Endothelial cell of umbilical vein (primary cell): ENCODE measurements around the gene RAPGEF4. TPM values are rescaled to one million over a fixed set of nuclear protein-coding genes. Genes with fewer than 3 reads are reported as not detected.

Experiments
- BruUV-seq: library from RNA; stranded (reverse); fragments of 400-500 nt; replicated peaks from 2 replicates; lab custom pipeline; 2021; lab: Mats Ljungman, UMichigan
- CTCF ChIA-PET: fragments of 300-600, 350-600 bp; sonication (Branson Sonifier 250); formaldehyde crosslinking; loops from one replicate; lab custom pipeline; 2021; ENCODE audit warnings: antibody characterized with exemption, inconsistent platforms; lab: Charles Lee
- POLR2A ChIA-PET: fragments of 300-600, 350-600 bp; sonication (Branson Sonifier 250); formaldehyde crosslinking; loops from one replicate; lab custom pipeline; 2021; ENCODE audit warnings: antibody characterized with exemption, inconsistent platforms; lab: Charles Lee
- DNase-seq: peaks from one replicate; pipeline ENCODE4 v3.0.0-alpha.2; 2011; ENCODE audit warnings: low read depth, low spot score
- FAIRE-seq: peaks from 2 replicates; lab custom pipeline; 2011; peaks lifted over from hg19 to GRCh38; lab: Jason Lieb, UNC
- H2AFZ ChIP-seq: 2 replicates; pipeline ENCODE4 v1.6.0; 2012; ENCODE audit warnings: low read depth, low read length, control low read depth, inconsistent platforms
- H3K27ac ChIP-seq: 2 replicates; pipeline ENCODE4 v1.5.1; 2011; ENCODE audit warnings: low read depth, mild to moderate bottlenecking, control low read depth, low read length, moderate library complexity; ENCODE audit not compliant: insufficient read depth
- H3K27me3 ChIP-seq, 2 experiments: 2 replicates each; pipeline versions ENCODE4 v1.6.0 to v1.6.1; 2011; ENCODE audit warnings: low read length in 2 of 2, mixed read lengths in 1 of 2; ENCODE audit not compliant: control insufficient read depth in 2 of 2, insufficient read depth in 2 of 2
- H3K36me3 ChIP-seq, 2 experiments: 2 replicates in 1 of 2; 3 replicates in 1 of 2; pipeline ENCODE4 v1.5.1; 2011; ENCODE audit warnings: low read length in 2 of 2, mild to moderate bottlenecking in 1 of 2, moderate library complexity in 1 of 2; ENCODE audit not compliant: control insufficient read depth in 2 of 2, insufficient read depth in 2 of 2; ENCODE audit errors: extremely low read depth in 1 of 2
- H3K4me1 ChIP-seq: 3 replicates; pipeline ENCODE4 v1.5.1; 2011; ENCODE audit warnings: mild to moderate bottlenecking, low read length; ENCODE audit not compliant: control insufficient read depth, insufficient read depth; ENCODE audit errors: extremely low read depth
- H3K4me2 ChIP-seq: 2 replicates; pipeline ENCODE4 v1.6.1; 2011; ENCODE audit warnings: low read length, control low read depth, mixed read lengths; ENCODE audit not compliant: insufficient read depth
- H3K4me3 ChIP-seq, 3 experiments: fragments of 200-600 bp in 1 of 3; sonication (generic), shearing (Covaris generic) in 1 of 3; replicated peaks in 1 of 3; 2 replicates each; pipeline ENCODE4 v1.5.1; 2011 to 2016; ENCODE audit warnings: control low read depth in 3 of 3, low read length in 3 of 3, mild to moderate bottlenecking in 2 of 3, inconsistent platforms in 1 of 3, low read depth in 1 of 3, moderate library complexity in 1 of 3; ENCODE audit not compliant: insufficient read depth in 1 of 3
- H3K79me2 ChIP-seq: 2 replicates; pipeline ENCODE4 v1.6.0; 2012; ENCODE audit warnings: low read length, inconsistent platforms; ENCODE audit not compliant: control insufficient read depth, insufficient read depth
- H3K9ac ChIP-seq: replicated peaks from 2 replicates; pipeline ENCODE3; 2011; ENCODE audit warnings: low read length, control low read depth; ENCODE audit not compliant: insufficient read depth; ENCODE audit errors: extremely low read depth
- H3K9me1 ChIP-seq: replicated peaks from 3 replicates; pipeline ENCODE4 v1.6.0; 2011; ENCODE audit warnings: mild to moderate bottlenecking, low read length; ENCODE audit not compliant: control insufficient read depth, insufficient read depth; ENCODE audit errors: extremely low read depth
- H3K9me3 ChIP-seq: replicated peaks from 2 replicates; pipeline ENCODE4 v1.5.1; 2012; ENCODE audit warnings: low read length, inconsistent platforms; ENCODE audit not compliant: control insufficient read depth, insufficient read depth
- H4K20me1 ChIP-seq: replicated peaks from 2 replicates; pipeline ENCODE3; 2011; ENCODE audit warnings: mild to moderate bottlenecking, low read length; ENCODE audit not compliant: control insufficient read depth, insufficient read depth; ENCODE audit errors: extremely low read depth
- CTCF ChIP-seq, 2 donors: IDR thresholded peaks; 1 replicate in 1 of 2; 2 replicates in 1 of 2; pipeline ENCODE4 v1.5.1; 2011; ENCODE audit warnings: low read length in 2 of 2, mild to moderate bottlenecking in 2 of 2, moderate library complexity in 2 of 2, control low read depth in 1 of 2, inconsistent platforms in 1 of 2, low read depth in 1 of 2; ENCODE audit not compliant: insufficient read depth in 1 of 2; ENCODE audit errors: extremely low read depth in 1 of 2
- EZH2 ChIP-seq: IDR thresholded peaks from 2 replicates; pipeline ENCODE4 v1.6.1; 2012; ENCODE audit warnings: borderline replicate concordance, low read depth, mild to moderate bottlenecking, moderate library complexity, low read length, inconsistent platforms; ENCODE audit not compliant: severe bottlenecking
- FOS ChIP-seq: IDR thresholded peaks from 2 replicates; pipeline ENCODE4 v1.6.1; 2011; ENCODE audit warnings: mild to moderate bottlenecking, low read length, moderate library complexity, borderline replicate concordance; ENCODE audit not compliant: insufficient read depth
- GATA2 ChIP-seq: IDR thresholded peaks from 2 replicates; pipeline ENCODE4 v1.7.0; 2011; ENCODE audit warnings: low read depth, mild to moderate bottlenecking, moderate library complexity, mixed read lengths, low read length; ENCODE audit not compliant: insufficient read length, insufficient read depth
- JUN ChIP-seq: IDR thresholded peaks from 2 replicates; pipeline ENCODE4 v1.6.1; 2011; ENCODE audit warnings: borderline replicate concordance, low read depth; ENCODE audit not compliant: insufficient read length, insufficient read depth
- MAX ChIP-seq: IDR thresholded peaks from 2 replicates; pipeline ENCODE4 v1.6.1; 2011; ENCODE audit not compliant: insufficient read depth, insufficient read length
- MYC ChIP-seq: IDR thresholded peaks from one replicate; pipeline ENCODE4 v1.6.1; 2011; ENCODE audit warnings: mild to moderate bottlenecking, low read depth, low read length
- POLR2A ChIP-seq: IDR thresholded peaks from 2 replicates; pipeline ENCODE4 v1.6.1; 2012; ENCODE audit warnings: low read depth, mild to moderate bottlenecking, control low read depth, low read length
- POLR2AphosphoS5 ChIP-seq: IDR thresholded peaks from 2 replicates; pipeline ENCODE4 v1.6.1; 2012; ENCODE audit warnings: low read depth, mild to moderate bottlenecking, control low read depth, low read length, moderate library complexity; ENCODE audit not compliant: insufficient read depth
- dilution Hi-C: fragments of 300-500 bp; cut with MboI; formaldehyde crosslinking; loops from one replicate; pipeline ENCODE4 v1.15.0; 2019; ENCODE audit warnings: low sequenced_read_pairs; ENCODE audit not compliant: extremely low pct_ligation_motif_present
- intact Hi-C: fragments of 100-400 bp; cut with micrococcal nuclease; formaldehyde crosslinking; loops from one replicate; pipeline ENCODE4 v1.10.0; 2022
- polyA plus RNA-seq, 4 experiments: library from polyadenylated mRNA; depleted of rRNA in 3 of 4; stranded (reverse) in 3 of 4; unstranded in 1 of 4; fragments of >200 nt; gene quantifications; 2 replicates each; pipeline versions ENCODE4 v1.2.1 to v1.2.3, GENCODE V29; 2011 to 2012; ENCODE audit warnings: missing spikeins in 1 of 4
- total RNA-seq: library from RNA; stranded (reverse); gene quantifications from 2 replicates; pipeline ENCODE4 v1.2.3, GENCODE V29; 2021

Gene RAPGEF4
- total and polyA plus RNA-seq, 2 donors (not counting 3 experiments of a cell fraction or from before 2014, with no cell fraction given) = 7.2 to 9.2 TPM

GRCh38 chr2:172900871-172901270 is 165.2 kb downstream of the RAPGEF4 start:
- Histone ChIP-seq H3K9me3 (no peaks in the 10 kb centered on the region), H3K4me3 (no peak overlapping the region), H3K4me1 (no peaks in the 10 kb centered on the region), H3K36me3 (no peaks in the 10 kb centered on the region), H2AFZ (no peak overlapping the region), H3K27ac (no peak overlapping the region), H3K27me3 (peaks cover 0 to 7% of the 10 kb centered on the region in 2 experiments), H4K20me1 (no peaks in the 10 kb centered on the region), H3K9ac (no peak overlapping the region), H3K4me2 (no peak overlapping the region), H3K9me1 (no peaks in the 10 kb centered on the region), H3K79me2 (no peaks in the 10 kb centered on the region)
- intact Hi-C loops (no loop called here), dilution Hi-C loops (no loop called here)
- no TSS peak for BruUV-seq
- FAIRE-seq (no peak), DNase-seq (no peak)
- TF ChIP-seq JUN = no peak
- no peak for TF ChIP-seq MYC
- no peak for TF ChIP-seq GATA2
- TF ChIP-seq MAX = no peak
- no peak for TF ChIP-seq FOS
- TF ChIP-seq CTCF (IDR thresholded peaks at IDR 0.05; ENCODE audit: extremely low read depth in 1 of 2, insufficient read depth in 1 of 2, low read depth in 1 of 2, low read length in 2 of 2) = no peak
- no peak for TF ChIP-seq EZH2
- no peak for TF ChIP-seq POLR2AphosphoS5
- no peak for TF ChIP-seq POLR2A
- CTCF ChIA-PET = interaction anchor here (1.0 to 1.9 kb wide), 3 partner anchors 22 to 87 kb away, joined by 3 to 4 read pairs (median 4); no protein-coding TSS in a partner anchor
- POLR2A ChIA-PET = no interaction called here
